K562 (cell line): ENCODE measurements around the gene UBE2E1.

Experiments
- ASH1L ChIP-seq: fragments of 450-650 bp; IDR thresholded peaks from 2 replicates; pipeline ENCODE4 v1.6.1; 2018; ENCODE audit warnings: borderline replicate concordance, mild to moderate bottlenecking, low read depth; ENCODE audit not compliant: partially characterized antibody
- ATF7 ChIP-seq: fragments of 450-650 bp; IDR thresholded peaks from 2 replicates; pipeline ENCODE4 v1.7.1; 2014; ENCODE audit warnings: mild to moderate bottlenecking, moderate library complexity
- DMBX1 ChIP-seq: fragments of 250-450 bp; sonication (Bioruptor Pico); IDR thresholded peaks from 2 replicates; pipeline ENCODE4 v1.8.0; 2022; ENCODE audit warnings: inconsistent platforms, mild to moderate bottlenecking, moderate library complexity, borderline replicate concordance
- DPF2 ChIP-seq: fragments of 450-650 bp; IDR thresholded peaks from 2 replicates; pipeline ENCODE4 v1.6.1; 2016
- ETV5 ChIP-seq: sonication (generic); formaldehyde crosslinking; IDR thresholded peaks from 2 replicates; pipeline ENCODE4 v1.4.0; 2020; ENCODE audit warnings: low read depth, mild to moderate bottlenecking, missing genetic modification reagents
- HDAC1 ChIP-seq, 2 experiments: fragments of 450-650 bp; IDR thresholded peaks; 2 replicates each; pipeline ENCODE4 v1.6.1; 2016 to 2017; ENCODE audit warnings: inconsistent platforms in 1 of 2, mild to moderate bottlenecking in 1 of 2, moderate library complexity in 1 of 2
- JUNB ChIP-seq: fragments of 450-650 bp; formaldehyde crosslinking; conservative IDR thresholded peaks from 2 replicates; pipeline ENCODE4 v1.4.0; 2020; ENCODE audit warnings: mild to moderate bottlenecking
- NR3C1 ChIP-seq: sonication (generic); formaldehyde crosslinking; IDR thresholded peaks from 2 replicates; pipeline ENCODE4 v1.8.1; 2022; ENCODE audit warnings: missing genetic modification reagents
- PHF8 ChIP-seq: fragments of 200-600 bp; sonication (generic); IDR thresholded peaks from 2 replicates; pipeline ENCODE4 v1.6.1; 2012; ENCODE audit warnings: mixed run types, mild to moderate bottlenecking, inconsistent platforms, low read length, moderate library complexity, borderline replicate concordance
- RFX5 ChIP-seq: IDR thresholded peaks from 2 replicates; pipeline ENCODE4 v1.6.1; 2011; ENCODE audit warnings: low read depth, mild to moderate bottlenecking, improper control_type of control experiment, low read length
- SIN3A ChIP-seq, 2 experiments: fragments of 150-350 bp in 1 of 2; IDR thresholded peaks; 2 replicates each; pipeline ENCODE4 v1.6.1; 2011 to 2016; ENCODE audit warnings: borderline replicate concordance in 2 of 2, low read depth in 2 of 2, low read length in 2 of 2, mild to moderate bottlenecking in 2 of 2, moderate library complexity in 2 of 2; ENCODE audit not compliant: control insufficient read depth in 1 of 2
- YY1 ChIP-seq, 3 experiments: IDR thresholded peaks; 2 replicates each; pipeline ENCODE4 v1.6.1; 2011; ENCODE audit warnings: low read length in 2 of 3, mild to moderate bottlenecking in 2 of 3, moderate library complexity in 2 of 3, borderline replicate concordance in 1 of 3, control low read depth in 1 of 3, low read depth in 1 of 3; ENCODE audit not compliant: insufficient read depth in 3 of 3, insufficient replicate concordance in 2 of 3, control insufficient read depth in 1 of 3, insufficient read length in 1 of 3; ENCODE audit errors: extremely low read depth in 1 of 3
- ZBTB33 ChIP-seq: sonication (generic); formaldehyde crosslinking; IDR thresholded peaks from 2 replicates; pipeline ENCODE4 v1.8.1; 2023; ENCODE audit warnings: mild to moderate bottlenecking, missing genetic modification reagents
- TF ChIP-seq, protein P1 (sequence below): fragments of 250-450 bp; sonication (Bioruptor Pico); IDR thresholded peaks from 2 replicates; pipeline ENCODE4 v1.5.0; 2020; ENCODE audit warnings: mild to moderate bottlenecking

- TF ChIP-seq ZBTB33 (CRISPR knock-in tag) (no peak), RFX5 (no peak), HDAC1 (IDR thresholded peaks at IDR 0.05) (no peak), YY1 (IDR thresholded peaks at IDR 0.05; ENCODE audit: borderline replicate concordance in 1 of 3, control insufficient read depth in 1 of 3, extremely low read depth in 1 of 3, insufficient read depth in 3 of 3, insufficient read length in 1 of 3, insufficient replicate concordance in 2 of 3, low read depth in 1 of 3, low read length in 2 of 3) (no peak), ATF7 (no peak), JUNB (no peak), DPF2 (no peak), SIN3A (IDR thresholded peaks at IDR 0.05; ENCODE audit: borderline replicate concordance in 2 of 2, control insufficient read depth in 1 of 2, low read depth in 2 of 2, low read length in 2 of 2) (no peak), ASH1L (no peak), DMBX1 (CRISPR knock-in tag) (no peak), PHF8 (no peak), ETV5 (CRISPR knock-in tag) (no peak), NR3C1 (no peak)
- TF ChIP-seq, protein P1, sequence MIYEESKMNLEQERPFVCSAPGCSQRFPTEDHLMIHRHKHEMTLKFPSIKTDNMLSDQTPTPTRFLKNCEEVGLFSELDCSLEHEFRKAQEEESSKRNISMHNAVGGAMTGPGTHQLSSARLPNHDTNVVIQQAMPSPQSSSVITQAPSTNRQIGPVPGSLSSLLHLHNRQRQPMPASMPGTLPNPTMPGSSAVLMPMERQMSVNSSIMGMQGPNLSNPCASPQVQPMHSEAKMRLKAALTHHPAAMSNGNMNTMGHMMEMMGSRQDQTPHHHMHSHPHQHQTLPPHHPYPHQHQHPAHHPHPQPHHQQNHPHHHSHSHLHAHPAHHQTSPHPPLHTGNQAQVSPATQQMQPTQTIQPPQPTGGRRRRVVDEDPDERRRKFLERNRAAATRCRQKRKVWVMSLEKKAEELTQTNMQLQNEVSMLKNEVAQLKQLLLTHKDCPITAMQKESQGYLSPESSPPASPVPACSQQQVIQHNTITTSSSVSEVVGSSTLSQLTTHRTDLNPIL (CRISPR knock-in tag), result no peak
Observed at GRCh38 chr3:23880703-23881339, 75.1 kb downstream of the UBE2E1 start.
